Kidney (tissue), 14 donors: ENCODE data around the gene OTUD3. TPM values are rescaled to one million over a fixed set of nuclear protein-coding genes. Genes with fewer than 3 reads are reported as not detected.
A peak's percentile ranks its signal among the peaks of the same experiment; 100 is the strongest.

Experiments used
- DNase-seq, 5 donors: peaks; one replicate each; pipeline ENCODE4 v3.0.0-alpha.2; 2013 to 2020
- FAIRE-seq: peaks from 2 replicates; lab custom pipeline; 2012; peaks lifted over from hg19 to GRCh38; lab: Jason Lieb, UNC
- H3K27ac ChIP-seq, 2 donors: one replicate each; pipeline ENCODE4 v1.7.0; 2013; ENCODE audit warnings: low read depth in 2 of 2, low read length in 2 of 2, inconsistent platforms in 1 of 2
- H3K27me3 ChIP-seq: one replicate; pipeline ENCODE4 v1.7.1; 2013; ENCODE audit warnings: low read length, inconsistent platforms; ENCODE audit not compliant: control insufficient read depth, insufficient read depth
- H3K36me3 ChIP-seq, 3 donors: one replicate each; pipeline versions ENCODE4 v1.7.0 to v1.7.1; 2013; ENCODE audit warnings: low read length in 3 of 3, control low read depth in 1 of 3, inconsistent platforms in 1 of 3; ENCODE audit not compliant: insufficient read depth in 3 of 3, control insufficient read depth in 2 of 3
- H3K4me1 ChIP-seq, 3 donors: one replicate each; pipeline versions ENCODE4 v1.7.0 to v1.7.1; 2013; ENCODE audit warnings: low read length in 3 of 3, inconsistent platforms in 1 of 3, low read depth in 1 of 3; ENCODE audit not compliant: control insufficient read depth in 2 of 3, insufficient read depth in 2 of 3
- H3K4me3 ChIP-seq, 3 donors: one replicate each; pipeline versions ENCODE4 v1.7.0 to v1.8.1; 2013; ENCODE audit warnings: low read length in 3 of 3, control low read depth in 1 of 3, inconsistent platforms in 1 of 3
- H3K9ac ChIP-seq, 3 donors: one replicate each; pipeline versions ENCODE4 v1.7.0 to v1.7.1; 2013; ENCODE audit warnings: low read length in 3 of 3, control low read depth in 1 of 3, inconsistent platforms in 1 of 3
- H3K9me3 ChIP-seq, 3 donors: one replicate each; pipeline versions ENCODE4 v1.7.0 to v1.7.1; 2013; ENCODE audit warnings: low read length in 3 of 3, control low read depth in 1 of 3, inconsistent platforms in 1 of 3; ENCODE audit not compliant: control insufficient read depth in 2 of 3, insufficient read depth in 1 of 3
- CTCF ChIP-seq: IDR thresholded peaks from 3 replicates; pipeline ENCODE4 v1.5.1; 2012; ENCODE audit warnings: mild to moderate bottlenecking, moderate library complexity, borderline replicate concordance; ENCODE audit not compliant: insufficient read depth; ENCODE audit errors: extremely low read depth
- intact Hi-C: fragments of 100-400 bp; cut with DNase I; formaldehyde crosslinking; loops from one replicate; pipeline ENCODE4 v1.11.1; 2022
- polyA plus RNA-seq: library from polyadenylated mRNA; stranded (reverse); fragments of 350-450 nt; fragmentation: Illumina TruSeq; extraction: RNeasy Lipid Tissue Mini Kit (QIAGEN cat#74804); gene quantifications from one replicate; pipeline ENCODE4 v1.2.3, GENCODE V29; 2014; ENCODE audit warnings: low read depth, low replicate concordance; ENCODE audit not compliant: insufficient read depth
- total RNA-seq: library from RNA; stranded (reverse); fragmentation: NEBNext Ultra II Directional; extraction: Animal tissue kit (Norgen Biotek cat#: 25700); gene quantifications from one replicate; pipeline ENCODE4 v1.2.1, GENCODE V29; 2021
- donor health status: control.
- donor health status: control.
- donor health status: control.
- donor health status: control.
- donor health status: control.
- donor health status: DM: yes; HTN: yes; CAD: no.
- donor health status: Normal renal cell carcinoma (clear cell type).

Gene OTUD3
- total and polyA plus RNA-seq, 2 donors from 2014 or later: 2.5 to 12.9 TPM

DNA sequence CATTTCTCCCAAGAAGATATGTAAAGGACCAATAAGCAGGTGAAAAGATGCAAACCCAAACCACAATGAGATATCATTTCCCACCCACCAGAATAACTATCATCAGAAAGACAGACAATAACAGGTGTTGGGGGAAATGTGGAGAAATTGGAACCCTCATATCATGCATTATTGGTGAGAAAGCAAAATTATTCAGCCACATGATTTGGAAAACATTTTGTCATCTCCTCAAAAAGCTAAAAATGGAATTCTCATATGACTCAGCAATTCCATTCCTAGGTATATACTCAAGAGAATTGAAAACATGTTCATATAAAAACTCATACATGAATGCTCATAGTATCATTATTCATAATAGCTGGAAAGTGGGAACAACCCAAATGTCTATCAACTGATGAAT, 42.0 kb upstream of the OTUD3 start:
- FAIRE-seq (no peak), DNase-seq (no peak)
- no peak overlapping the region for H3K4me3 ChIP-seq
- H3K27me3 ChIP-seq: no peaks in the 10 kb centered on the region
- H3K9ac ChIP-seq: no peak overlapping the region
- H3K27ac ChIP-seq: no peak overlapping the region
- TF ChIP-seq CTCF: no peak
- H3K4me1 ChIP-seq: peaks cover 2 to 8% (median 4%) of the 10 kb centered on the region in 3 donors
- intact Hi-C loops: no loop called here
- H3K36me3 ChIP-seq: no peaks in the 10 kb centered on the region
- peaks cover 0 to 5% (median 0%) of the 10 kb centered on the region in 3 donors for H3K9me3 ChIP-seq

GRCh38 chr1:19844731-19845495, 37.3 kb upstream of the OTUD3 start:
- no peaks in the 10 kb centered on the region for H3K36me3 ChIP-seq
- H3K4me1 ChIP-seq: peaks cover 2 to 14% (median 4%) of the 10 kb centered on the region in 3 donors
- intact Hi-C loops: no loop called here
- TF ChIP-seq CTCF: no peak
- H3K27ac ChIP-seq: no peak overlapping the region
- H3K9ac ChIP-seq: no peak overlapping the region
- peak overlapping the region; percentile 17 to 18 (median 17) for H3K4me3 ChIP-seq
- peak in 3 of 5 donors; percentile 37 to 78 (median 77) for DNase-seq
- no peak for FAIRE-seq
- H3K9me3 ChIP-seq: peaks cover 0 to 5% (median 0%) of the 10 kb centered on the region in 3 donors
- H3K27me3 ChIP-seq: no peaks in the 10 kb centered on the region

GRCh38 chr1:19845555-19845954, 36.6 kb upstream of the OTUD3 start:
- no peak for FAIRE-seq
- intact Hi-C loops: no loop called here

More at GRCh38 chr1:19845555-19845954, 36.6 kb upstream of the OTUD3 start:
- H3K36me3 ChIP-seq: no peaks in the 10 kb centered on the region
- no peaks in the 10 kb centered on the region for H3K27me3 ChIP-seq
- no peak for TF ChIP-seq CTCF
- no peak overlapping the region for H3K4me3 ChIP-seq
- peaks cover 2 to 14% (median 4%) of the 10 kb centered on the region in 3 donors for H3K4me1 ChIP-seq
- H3K9me3 ChIP-seq: peaks cover 0 to 5% (median 0%) of the 10 kb centered on the region in 3 donors
- DNase-seq: no peak
- no peak overlapping the region for H3K9ac ChIP-seq
- no peak overlapping the region for H3K27ac ChIP-seq
